WTC11 (cell line): Measurements from ENCODE around the gene SVIL.
"Not testable (repeated sequence)": the region's sequence is repeated elsewhere in the genome, so short reads cannot be mapped to it uniquely, and the experiment has no call there.

Experiments used
- CREB1 ChIP-seq: sonication (generic); formaldehyde crosslinking; IDR thresholded peaks from 2 replicates; pipeline ENCODE4 v1.8.0; 2023; ENCODE audit warnings: mild to moderate bottlenecking, missing genetic modification reagents
- MAX ChIP-seq: sonication (generic); formaldehyde crosslinking; IDR thresholded peaks from 2 replicates; pipeline ENCODE4 v1.8.0; 2022; ENCODE audit warnings: mild to moderate bottlenecking, missing genetic modification reagents
- MXD4 ChIP-seq: fragments of 250-450 bp; sonication (Bioruptor Pico); IDR thresholded peaks from 2 replicates; pipeline ENCODE4 v1.8.0; 2021; ENCODE audit warnings: mild to moderate bottlenecking, moderate library complexity, borderline replicate concordance
- NR2C2 ChIP-seq: sonication (generic); formaldehyde crosslinking; IDR thresholded peaks from 2 replicates; pipeline ENCODE4 v1.8.0; 2022; ENCODE audit warnings: mild to moderate bottlenecking, missing genetic modification reagents
- PREB ChIP-seq: sonication (generic); formaldehyde crosslinking; IDR thresholded peaks from 2 replicates; pipeline ENCODE4 v1.8.1; 2022; ENCODE audit warnings: mild to moderate bottlenecking, missing genetic modification reagents, moderate library complexity, borderline replicate concordance
- RORB ChIP-seq: fragments of 250-450 bp; sonication (Bioruptor Pico); IDR thresholded peaks from 2 replicates; pipeline ENCODE4 v1.9.0; 2021; ENCODE audit warnings: mild to moderate bottlenecking
- TEAD4 ChIP-seq: sonication (generic); formaldehyde crosslinking; IDR thresholded peaks from 2 replicates; pipeline ENCODE4 v1.8.0; 2022; ENCODE audit warnings: mild to moderate bottlenecking, missing genetic modification reagents
- TF ChIP-seq, protein P1 (sequence below): fragments of 200-600 bp; IDR thresholded peaks from 2 replicates; pipeline ENCODE4 v1.8.0; 2022; ENCODE audit warnings: antibody characterized with exemption

- not testable (repeated sequence) for TF ChIP-seq MAX; CREB1 (CRISPR knock-in tag); NR2C2; PREB (CRISPR knock-in tag); TEAD4 (CRISPR knock-in tag); RORB; MXD4 (CRISPR knock-in tag)
- TF ChIP-seq, protein P1, sequence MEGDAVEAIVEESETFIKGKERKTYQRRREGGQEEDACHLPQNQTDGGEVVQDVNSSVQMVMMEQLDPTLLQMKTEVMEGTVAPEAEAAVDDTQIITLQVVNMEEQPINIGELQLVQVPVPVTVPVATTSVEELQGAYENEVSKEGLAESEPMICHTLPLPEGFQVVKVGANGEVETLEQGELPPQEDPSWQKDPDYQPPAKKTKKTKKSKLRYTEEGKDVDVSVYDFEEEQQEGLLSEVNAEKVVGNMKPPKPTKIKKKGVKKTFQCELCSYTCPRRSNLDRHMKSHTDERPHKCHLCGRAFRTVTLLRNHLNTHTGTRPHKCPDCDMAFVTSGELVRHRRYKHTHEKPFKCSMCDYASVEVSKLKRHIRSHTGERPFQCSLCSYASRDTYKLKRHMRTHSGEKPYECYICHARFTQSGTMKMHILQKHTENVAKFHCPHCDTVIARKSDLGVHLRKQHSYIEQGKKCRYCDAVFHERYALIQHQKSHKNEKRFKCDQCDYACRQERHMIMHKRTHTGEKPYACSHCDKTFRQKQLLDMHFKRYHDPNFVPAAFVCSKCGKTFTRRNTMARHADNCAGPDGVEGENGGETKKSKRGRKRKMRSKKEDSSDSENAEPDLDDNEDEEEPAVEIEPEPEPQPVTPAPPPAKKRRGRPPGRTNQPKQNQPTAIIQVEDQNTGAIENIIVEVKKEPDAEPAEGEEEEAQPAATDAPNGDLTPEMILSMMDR: not testable (repeated sequence)
These were observed 118.3 kb downstream of the SVIL start for GRCh38 chr10:29516309-29516932.
